Right atrium auricular region (tissue), 2 donors: ENCODE measurements around the gene IDE. TPM values are rescaled to one million over a fixed set of nuclear protein-coding genes. Genes with fewer than 3 reads are reported as not detected.
"Not testable (repeated sequence)": the region's sequence is repeated elsewhere in the genome, so short reads cannot be mapped to it uniquely, and the experiment has no call there.

Source experiments
- DNase-seq: peaks from one replicate; pipeline ENCODE4 v3.0.0-alpha.2; 2019; ENCODE audit warnings: low spot score
- H3K27ac ChIP-seq, 2 donors: fragments of 200-600 bp; sonication (generic); 1 replicate in 1 of 2; 2 replicates in 1 of 2; pipeline ENCODE4 v1.5.1; 2016 to 2019
- H3K27me3 ChIP-seq, 2 donors: fragments of 200-600 bp; sonication (generic); one replicate each; pipeline versions ENCODE4 v1.5.1 to v1.6.0; 2017 to 2019
- H3K36me3 ChIP-seq: fragments of 200-600 bp; sonication (generic); one replicate; pipeline ENCODE4 v1.5.1; 2016
- H3K4me1 ChIP-seq, 2 donors: fragments of 200-600 bp; sonication (generic); one replicate each; pipeline versions ENCODE4 v1.5.1 to v1.6.0; 2017 to 2019
- H3K4me3 ChIP-seq, 2 donors: fragments of 200-600 bp; sonication (generic); 1 replicate in 1 of 2; 2 replicates in 1 of 2; pipeline ENCODE4 v1.5.1; 2017 to 2019; ENCODE audit warnings: mild to moderate bottlenecking in 1 of 2, moderate library complexity in 1 of 2
- H3K9me3 ChIP-seq, 2 donors: fragments of 200-600 bp; sonication (generic); one replicate each; pipeline ENCODE4 v1.5.1; 2019
- total RNA-seq, 2 donors: library from RNA; depleted of rRNA; stranded (reverse); fragments of >200 nt; gene quantifications; one replicate each; pipeline ENCODE4 v1.1.0, GENCODE V29; 2016
- TF ChIP-seq, protein P1 (sequence below), 2 donors: fragments of 200-600 bp; sonication (generic); IDR thresholded peaks; one replicate each; pipeline ENCODE4 v1.5.1; 2019; ENCODE audit warnings: antibody characterized with exemption in 2 of 2

The IDE gene
- total RNA-seq, 2 donors from 2014 or later = 20.3 to 36.0 TPM

GRCh38 chr10:92478536-92478935 is 95.4 kb downstream of the IDE start:
- Histone ChIP-seq H3K9me3 (no peaks in the 10 kb centered on the region), H3K4me3 (no peak overlapping the region), H3K36me3 (peaks cover 47% of the 10 kb centered on the region), H3K4me1 (no peaks in the 10 kb centered on the region), H3K27me3 (no peaks in the 10 kb centered on the region), H3K27ac (no peak overlapping the region)
- no peak for DNase-seq
- TF ChIP-seq, protein P1, sequence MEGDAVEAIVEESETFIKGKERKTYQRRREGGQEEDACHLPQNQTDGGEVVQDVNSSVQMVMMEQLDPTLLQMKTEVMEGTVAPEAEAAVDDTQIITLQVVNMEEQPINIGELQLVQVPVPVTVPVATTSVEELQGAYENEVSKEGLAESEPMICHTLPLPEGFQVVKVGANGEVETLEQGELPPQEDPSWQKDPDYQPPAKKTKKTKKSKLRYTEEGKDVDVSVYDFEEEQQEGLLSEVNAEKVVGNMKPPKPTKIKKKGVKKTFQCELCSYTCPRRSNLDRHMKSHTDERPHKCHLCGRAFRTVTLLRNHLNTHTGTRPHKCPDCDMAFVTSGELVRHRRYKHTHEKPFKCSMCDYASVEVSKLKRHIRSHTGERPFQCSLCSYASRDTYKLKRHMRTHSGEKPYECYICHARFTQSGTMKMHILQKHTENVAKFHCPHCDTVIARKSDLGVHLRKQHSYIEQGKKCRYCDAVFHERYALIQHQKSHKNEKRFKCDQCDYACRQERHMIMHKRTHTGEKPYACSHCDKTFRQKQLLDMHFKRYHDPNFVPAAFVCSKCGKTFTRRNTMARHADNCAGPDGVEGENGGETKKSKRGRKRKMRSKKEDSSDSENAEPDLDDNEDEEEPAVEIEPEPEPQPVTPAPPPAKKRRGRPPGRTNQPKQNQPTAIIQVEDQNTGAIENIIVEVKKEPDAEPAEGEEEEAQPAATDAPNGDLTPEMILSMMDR (IDR thresholded peaks at IDR 0.05) = no peak

GRCh38 chr10:92475357-92475868 is 98.5 kb downstream of the IDE start:
- H3K9me3 ChIP-seq = no peaks in the 10 kb centered on the region
- H3K36me3 ChIP-seq = peaks cover 45% of the 10 kb centered on the region

DNA sequence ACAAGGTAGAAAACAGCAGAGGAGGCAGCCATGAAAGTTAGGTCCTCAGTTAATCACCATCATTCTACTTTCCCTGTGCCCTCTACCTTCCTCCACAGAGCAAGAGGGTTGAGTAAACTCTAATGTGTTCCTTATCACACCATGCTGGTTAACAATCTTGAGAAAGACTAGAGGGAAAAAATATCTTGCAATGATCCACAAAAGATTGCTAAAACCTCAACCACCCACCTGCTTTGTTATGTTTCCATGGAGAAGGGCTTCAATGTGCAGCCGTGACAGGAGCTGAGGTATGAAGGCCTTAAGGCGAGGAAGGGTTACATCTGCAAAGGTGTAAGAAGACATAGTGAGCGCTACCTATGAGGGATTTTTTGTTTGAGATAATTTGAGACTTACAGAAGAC is 103.9 kb downstream of the IDE start:
- no peaks in the 10 kb centered on the region for H3K4me1 ChIP-seq
- peaks cover 62% of the 10 kb centered on the region for H3K36me3 ChIP-seq
- no peak for DNase-seq
- no peak overlapping the region for H3K4me3 ChIP-seq
- H3K27me3 ChIP-seq = no peaks in the 10 kb centered on the region
- H3K27ac ChIP-seq = no peak overlapping the region
- no peaks in the 10 kb centered on the region for H3K9me3 ChIP-seq
- TF ChIP-seq, protein P1 (IDR thresholded peaks at IDR 0.05) = no peak

More at GRCh38 chr10:92475357-92475868, 98.5 kb downstream of the IDE start:
- no peaks in the 10 kb centered on the region for H3K27me3 ChIP-seq
- no peak for DNase-seq
- no peaks in the 10 kb centered on the region for H3K4me1 ChIP-seq
- no peak overlapping the region for H3K27ac ChIP-seq
- TF ChIP-seq, protein P1 (IDR thresholded peaks at IDR 0.05) = no peak
- no peak overlapping the region for H3K4me3 ChIP-seq

GRCh38 chr10:92464364-92464763 is 109.5 kb downstream of the IDE start:
- H3K27ac ChIP-seq = no peak overlapping the region
- DNase-seq = no peak
- H3K27me3 ChIP-seq = no peaks in the 10 kb centered on the region
- H3K9me3 ChIP-seq = no peaks in the 10 kb centered on the region
- H3K4me1 ChIP-seq = no peaks in the 10 kb centered on the region
- TF ChIP-seq, protein P1 (IDR thresholded peaks at IDR 0.05) = no peak
- H3K36me3 ChIP-seq = peaks cover 74% of the 10 kb centered on the region
- no peak overlapping the region for H3K4me3 ChIP-seq

DNA sequence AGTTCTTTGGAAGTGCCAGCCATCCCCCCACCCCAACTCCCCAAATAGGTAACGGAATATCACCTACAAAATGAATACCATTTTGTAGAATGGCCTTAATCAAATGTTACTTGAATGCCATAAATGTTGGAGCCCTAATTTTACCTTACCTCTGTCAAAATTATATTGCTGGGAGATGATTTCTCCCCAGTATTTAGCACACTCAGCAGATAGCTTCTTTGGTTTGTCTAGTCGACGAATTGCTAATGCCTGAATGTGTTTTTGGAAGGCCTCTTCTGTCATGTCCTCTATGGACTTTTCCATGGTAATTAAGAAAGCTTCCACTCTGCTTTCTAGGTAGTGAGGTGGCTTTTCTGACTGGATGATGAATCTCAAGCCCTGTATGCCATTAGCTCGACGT is 110.3 kb downstream of the IDE start:
- Histone ChIP-seq H3K36me3 (peaks cover 66% of the 10 kb centered on the region), H3K27ac (no peak overlapping the region), H3K9me3 (no peaks in the 10 kb centered on the region), H3K4me3 (no peak overlapping the region), H3K27me3 (no peaks in the 10 kb centered on the region), H3K4me1 (no peaks in the 10 kb centered on the region)
- TF ChIP-seq, protein P1 (IDR thresholded peaks at IDR 0.05) = no peak
- DNase-seq = no peak

DNA sequence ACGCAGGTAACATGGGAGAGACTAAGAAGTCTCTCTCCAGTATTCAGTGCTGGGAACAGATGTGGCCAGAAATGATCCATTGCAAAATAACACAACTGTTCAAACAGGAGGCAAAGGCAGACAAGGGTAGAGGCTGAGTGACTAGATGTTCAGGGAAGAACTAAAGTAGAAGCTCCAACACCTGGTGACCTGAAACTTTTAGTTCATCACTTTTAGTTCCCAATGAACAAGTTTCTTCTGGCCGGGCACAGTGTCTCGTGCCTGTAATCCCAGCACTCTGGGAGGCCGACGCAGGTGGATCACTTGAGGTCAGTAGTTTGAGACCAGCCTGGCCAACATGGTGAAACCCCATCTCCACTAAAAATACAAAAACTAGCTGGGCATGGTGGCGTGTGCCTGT is 118.9 kb downstream of the IDE start:
- DNase-seq, H3K27ac ChIP-seq, H3K4me3 ChIP-seq, H3K9me3 ChIP-seq, H3K27me3 ChIP-seq, H3K4me1 ChIP-seq: not testable (repeated sequence)
- H3K36me3 ChIP-seq = peaks cover 25% of the 10 kb centered on the region
